Thymus (tissue), 11 donors: ENCODE results near the gene IGF2R. TPM values are rescaled to one million over a fixed set of nuclear protein-coding genes. Genes with fewer than 3 reads are reported as not detected.

Source experiments
- DNase-seq, 9 donors: peaks; one replicate each; pipeline ENCODE4 v3.0.0-alpha.2; 2013; ENCODE audit warnings: low spot score in 9 of 9, low read depth in 6 of 9, missing footprints in 1 of 9
- H3K27ac ChIP-seq, 2 donors: one replicate each; pipeline ENCODE4 v1.5.1; 2013; ENCODE audit warnings: control low read depth in 1 of 2, low read depth in 1 of 2, low read length in 1 of 2, mild to moderate bottlenecking in 1 of 2, moderate library complexity in 1 of 2
- H3K27me3 ChIP-seq, 2 donors: one replicate each; pipeline ENCODE4 v1.5.1; 2013; ENCODE audit warnings: low read length in 1 of 2; ENCODE audit not compliant: control insufficient read depth in 2 of 2, insufficient read depth in 1 of 2
- H3K36me3 ChIP-seq, 2 donors: one replicate each; pipeline ENCODE4 v1.5.1; 2013; ENCODE audit warnings: low read length in 1 of 2, mild to moderate bottlenecking in 1 of 2, moderate library complexity in 1 of 2; ENCODE audit not compliant: control insufficient read depth in 2 of 2, insufficient read depth in 2 of 2
- H3K4me1 ChIP-seq, 2 donors: one replicate each; pipeline ENCODE4 v1.5.1; 2013; ENCODE audit warnings: low read length in 2 of 2; ENCODE audit not compliant: control insufficient read depth in 2 of 2, insufficient read depth in 2 of 2
- H3K4me3 ChIP-seq, 2 donors: one replicate each; pipeline ENCODE4 v1.5.1; 2013; ENCODE audit warnings: low read length in 2 of 2, control low read depth in 1 of 2, mild to moderate bottlenecking in 1 of 2
- H3K9me3 ChIP-seq, 2 donors: one replicate each; pipeline ENCODE4 v1.5.1; 2013; ENCODE audit warnings: low read length in 1 of 2, mild to moderate bottlenecking in 1 of 2; ENCODE audit not compliant: control insufficient read depth in 2 of 2, insufficient read depth in 1 of 2
- WGBS: extraction: QIAGEN DNeasy Blood & Tissue Kit; methylation state at CpG from one replicate; pipeline ENCODE4 v1.1.7; 2013; 5-methylcytosine and 5-hydroxymethylcytosine counted together
- polyA plus RNA-seq: library from polyadenylated mRNA; stranded (reverse); fragments of 200-250 nt; gene quantifications from one replicate; pipeline ENCODE4 v1.2.3, GENCODE V29; 2013
- total RNA-seq: library from RNA; stranded (reverse); fragments of 120-200 nt; gene quantifications from one replicate; pipeline ENCODE4 v1.2.4, GENCODE V29; 2013
- donor health status: healthy.

Gene IGF2R
- total and polyA plus RNA-seq, 2 donors = 16.3 to 16.6 TPM

DNA sequence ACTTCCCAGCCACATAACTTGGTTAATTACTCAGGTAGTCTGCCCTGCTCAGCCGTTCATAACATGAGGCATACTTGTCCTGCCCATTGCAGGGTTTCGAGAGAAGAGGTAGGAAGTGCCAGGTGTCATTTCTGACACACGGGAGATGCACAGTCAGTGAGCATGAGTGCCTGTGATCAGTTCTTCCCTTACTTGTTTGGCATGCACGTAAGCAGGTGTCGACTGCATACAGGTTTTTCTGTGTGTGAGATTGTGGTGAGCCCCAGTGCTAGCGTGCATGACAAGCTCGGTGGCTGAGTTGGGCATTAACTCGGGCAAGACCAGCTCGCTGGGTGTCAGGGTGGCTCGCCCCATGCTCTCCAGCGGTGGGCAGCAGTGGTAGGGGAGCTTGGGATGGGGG lies 101.5 kb downstream of the IGF2R start:
- no peaks in the 10 kb centered on the region for H3K9me3 ChIP-seq
- H3K27ac ChIP-seq = no peak overlapping the region
- no peaks in the 10 kb centered on the region for H3K27me3 ChIP-seq
- peaks cover 80 to 85% of the 10 kb centered on the region in 2 donors for H3K36me3 ChIP-seq
- WGBS = 98% methylated on average over 11 of the region's 11 CpGs
- no peak overlapping the region for H3K4me3 ChIP-seq
- H3K4me1 ChIP-seq = peaks cover 7 to 17% of the 10 kb centered on the region in 2 donors
- no peak for DNase-seq

- Histone ChIP-seq H3K27ac (no peak overlapping the region), H3K36me3 (peaks cover 84 to 89% of the 10 kb centered on the region in 2 donors), H3K9me3 (no peaks in the 10 kb centered on the region), H3K27me3 (no peaks in the 10 kb centered on the region), H3K4me1 (peaks cover 7 to 17% of the 10 kb centered on the region in 2 donors), H3K4me3 (no peak overlapping the region)
- DNase-seq = no peak
- 99% methylated on average over 2 of the region's 2 CpGs for WGBS
Observed at GRCh38 chr6:160070831-160071230, 101.9 kb downstream of the IGF2R start.

GRCh38 chr6:160071805-160072690 lies 103.2 kb downstream of the IGF2R start:
- no peak overlapping the region for H3K27ac ChIP-seq

GRCh38 chr6:160073272-160073671 lies 104.4 kb downstream of the IGF2R start:
- no peak for DNase-seq
- H3K27ac ChIP-seq = no peak overlapping the region
- H3K27me3 ChIP-seq = no peaks in the 10 kb centered on the region
- peaks cover 7 to 17% of the 10 kb centered on the region in 2 donors for H3K4me1 ChIP-seq
- H3K36me3 ChIP-seq = peaks cover 94 to 97% of the 10 kb centered on the region in 2 donors
- WGBS = 96% methylated on average over 9 of the region's 9 CpGs
- no peak overlapping the region for H3K4me3 ChIP-seq
- no peaks in the 10 kb centered on the region for H3K9me3 ChIP-seq

More at GRCh38 chr6:160071805-160072690, 103.2 kb downstream of the IGF2R start:
- Histone ChIP-seq H3K4me3 (no peak overlapping the region), H3K4me1 (peaks cover 7 to 17% of the 10 kb centered on the region in 2 donors), H3K36me3 (peaks cover 88 to 94% of the 10 kb centered on the region in 2 donors), H3K27me3 (no peaks in the 10 kb centered on the region), H3K9me3 (no peaks in the 10 kb centered on the region)
- whole genome bisulfite sequencing = 98% methylated on average over 11 of the region's 11 CpGs
- DNase-seq = no peak

DNA sequence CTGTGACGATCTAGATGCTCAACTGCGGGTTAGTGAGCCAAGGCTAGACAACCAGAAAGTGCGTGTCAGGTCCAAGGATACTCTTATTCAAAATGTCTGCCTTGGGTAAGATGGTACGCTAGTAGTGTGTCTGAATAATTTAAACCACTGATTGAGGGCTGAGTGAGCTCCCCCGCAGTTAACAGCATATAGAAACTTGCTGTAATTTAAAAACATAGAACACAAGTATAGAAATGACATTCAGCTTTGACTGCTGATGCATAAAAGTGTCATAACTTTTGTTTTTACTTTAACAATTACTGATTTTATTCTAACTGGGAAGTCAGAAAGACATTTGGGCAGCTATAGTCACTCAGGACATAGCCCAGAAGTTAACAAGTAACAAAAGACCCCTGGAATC lies 107.1 kb downstream of the IGF2R start:
- H3K27me3 ChIP-seq = no peaks in the 10 kb centered on the region
- no peak overlapping the region for H3K27ac ChIP-seq
- DNase-seq = no peak
- H3K4me1 ChIP-seq = no peaks in the 10 kb centered on the region
- 98% methylated on average over 5 of the region's 5 CpGs for WGBS
- peaks cover 91 to 95% of the 10 kb centered on the region in 2 donors for H3K36me3 ChIP-seq
- H3K9me3 ChIP-seq = no peaks in the 10 kb centered on the region
- H3K4me3 ChIP-seq = no peak overlapping the region

DNA sequence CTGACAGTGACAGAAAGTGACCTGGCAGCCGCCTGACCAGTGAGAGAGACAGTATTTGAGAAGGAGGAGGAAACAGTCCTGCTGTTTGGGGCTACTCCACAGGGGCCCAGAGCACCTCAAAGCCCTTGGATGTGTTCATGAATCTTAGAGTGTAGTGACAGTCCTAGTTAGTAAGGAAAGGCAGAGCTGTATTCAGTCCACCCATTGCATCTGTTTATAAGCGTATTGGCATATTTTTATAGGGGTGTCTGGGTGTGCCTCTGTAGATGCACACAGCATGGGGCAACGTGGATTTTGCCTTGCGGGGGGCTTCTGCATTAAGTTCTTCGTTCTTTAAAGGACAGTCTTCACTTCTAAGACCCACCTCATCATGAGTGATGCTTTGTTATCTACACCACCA lies 108.1 kb downstream of the IGF2R start:
- WGBS = 98% methylated on average over 5 of the region's 5 CpGs
- Histone ChIP-seq H3K36me3 (peaks cover 88 to 93% of the 10 kb centered on the region in 2 donors), H3K4me3 (no peak overlapping the region), H3K27ac (no peak overlapping the region), H3K4me1 (no peaks in the 10 kb centered on the region), H3K27me3 (no peaks in the 10 kb centered on the region), H3K9me3 (no peaks in the 10 kb centered on the region)
- DNase-seq = no peak

GRCh38 chr6:160077526-160077925 lies 108.6 kb downstream of the IGF2R start:
- no peaks in the 10 kb centered on the region for H3K4me1 ChIP-seq
- peaks cover 85 to 91% of the 10 kb centered on the region in 2 donors for H3K36me3 ChIP-seq
- H3K4me3 ChIP-seq = no peak overlapping the region
- H3K27ac ChIP-seq = no peak overlapping the region
- DNase-seq = no peak
- no peaks in the 10 kb centered on the region for H3K9me3 ChIP-seq
- 98% methylated on average over 2 of the region's 2 CpGs for WGBS
- no peaks in the 10 kb centered on the region for H3K27me3 ChIP-seq

DNA sequence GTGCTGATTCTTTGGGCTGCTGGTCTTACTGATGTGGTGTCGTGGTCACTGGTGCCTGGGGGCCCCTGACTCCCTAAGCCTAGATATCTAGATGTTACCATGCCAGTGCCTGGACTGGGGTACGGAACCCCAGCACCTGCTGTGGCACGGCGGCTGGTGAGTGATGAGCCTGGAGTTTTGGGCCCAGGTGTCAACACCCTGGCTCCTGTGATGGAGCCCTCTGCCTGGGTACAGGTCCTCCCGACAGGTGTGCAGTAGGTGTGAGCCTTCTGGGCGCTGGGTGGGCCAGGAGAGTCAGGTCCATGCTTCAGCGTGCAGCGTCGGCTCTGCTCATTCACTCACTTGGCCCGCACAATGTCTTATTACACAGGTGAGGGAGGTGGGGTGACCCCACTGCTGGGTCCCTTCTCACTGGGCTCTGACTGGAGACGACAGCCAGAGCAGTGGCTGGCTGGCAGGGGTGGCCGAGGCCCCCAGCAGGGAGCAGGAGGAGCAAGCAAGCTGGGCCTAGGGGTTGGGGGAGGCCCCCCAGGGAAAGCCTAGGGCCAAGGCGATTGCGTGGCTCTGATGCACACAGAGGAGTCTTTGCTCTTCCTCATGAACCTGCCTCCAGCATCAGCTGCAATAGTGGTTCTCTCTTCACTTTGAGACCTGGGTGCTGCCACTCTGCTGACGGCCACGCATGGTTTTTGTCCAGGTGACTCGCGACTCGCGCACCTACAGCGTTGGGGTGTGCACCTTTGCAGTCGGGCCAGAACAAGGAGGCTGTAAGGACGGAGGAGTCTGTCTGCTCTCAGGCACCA lies 110.2 kb downstream of the IGF2R start:
- no peaks in the 10 kb centered on the region for H3K27me3 ChIP-seq
- H3K36me3 ChIP-seq = peaks cover 82 to 87% of the 10 kb centered on the region in 2 donors
- no peak overlapping the region for H3K27ac ChIP-seq
- no peak overlapping the region for H3K4me3 ChIP-seq
- no peaks in the 10 kb centered on the region for H3K4me1 ChIP-seq
- H3K9me3 ChIP-seq = no peaks in the 10 kb centered on the region
- WGBS = 98% methylated on average over 23 of the region's 23 CpGs
- DNase-seq = no peak

- Histone ChIP-seq H3K27me3 (no peaks in the 10 kb centered on the region), H3K4me3 (no peak overlapping the region), H3K36me3 (peaks cover 83 to 88% of the 10 kb centered on the region in 2 donors), H3K9me3 (no peaks in the 10 kb centered on the region), H3K27ac (no peak overlapping the region), H3K4me1 (no peaks in the 10 kb centered on the region)
- no peak for DNase-seq
- 99% methylated on average over 12 of the region's 12 CpGs for WGBS
Observed at GRCh38 chr6:160079686-160080043, 110.8 kb downstream of the IGF2R start.
